ENCODE results near the gene SORBS2.

Gene SORBS2

GRCh38 chr4:185702147-185702663, 109.8 kb downstream of the SORBS2 start:
- no peak for DNase-seq (ENCODE audit: low read depth)
- TF ChIP-seq CTCF (conservative IDR thresholded peaks at IDR 0.05; ENCODE audit: low read depth, low read length), result no peak
- H3K4me3 ChIP-seq (ENCODE audit: low read length), result no peak overlapping the region

- DNase-seq (ENCODE audit: low read depth), result no peak
- no peak overlapping the region for H3K4me3 ChIP-seq (ENCODE audit: low read length)
- no peak for TF ChIP-seq CTCF (conservative IDR thresholded peaks at IDR 0.05; ENCODE audit: low read depth, low read length)
These were observed 111.4 kb downstream of the SORBS2 start for GRCh38 chr4:185700630-185701029.

GRCh38 chr4:185700048-185700447, 111.9 kb downstream of the SORBS2 start:
- no peak for TF ChIP-seq CTCF (conservative IDR thresholded peaks at IDR 0.05; ENCODE audit: low read depth, low read length)
- no peak overlapping the region for H3K4me3 ChIP-seq (ENCODE audit: low read length)
- DNase-seq (ENCODE audit: low read depth), result no peak

GRCh38 chr4:185697488-185697887, 114.5 kb downstream of the SORBS2 start:
- no peak overlapping the region for H3K4me3 ChIP-seq (ENCODE audit: low read length)
- DNase-seq (ENCODE audit: low read depth), result no peak
- TF ChIP-seq CTCF (conservative IDR thresholded peaks at IDR 0.05; ENCODE audit: low read depth, low read length), result no peak

GRCh38 chr4:185695743-185696142, 116.3 kb downstream of the SORBS2 start:
- H3K4me3 ChIP-seq (ENCODE audit: low read length), result no peak overlapping the region
- no peak for DNase-seq (ENCODE audit: low read depth)
- no peak for TF ChIP-seq CTCF (conservative IDR thresholded peaks at IDR 0.05; ENCODE audit: low read depth, low read length)

GRCh38 chr4:185693548-185694215, 118.3 kb downstream of the SORBS2 start:
- no peak overlapping the region for H3K4me3 ChIP-seq (ENCODE audit: low read length)
- TF ChIP-seq CTCF (conservative IDR thresholded peaks at IDR 0.05; ENCODE audit: low read depth, low read length), result no peak
- DNase-seq (ENCODE audit: low read depth), result no peak

- no peak for TF ChIP-seq CTCF (conservative IDR thresholded peaks at IDR 0.05; ENCODE audit: low read depth, low read length)
- no peak overlapping the region for H3K4me3 ChIP-seq (ENCODE audit: low read length)
These were observed 122.6 kb downstream of the SORBS2 start for GRCh38 chr4:185689407-185689806.

More at GRCh38 chr4:185689407-185689806, 122.6 kb downstream of the SORBS2 start:
- DNase-seq (ENCODE audit: low read depth), result no peak

Data from retinal pigment epithelial cell (primary cell).